ENCODE results near the gene ARL13B. TPM values are rescaled to one million over a fixed set of nuclear protein-coding genes. Genes with fewer than 3 reads are reported as not detected.

ARL13B gene
- total and polyA plus RNA-seq, 2 of the 8 experiments (the other 6 are each of a cell fraction or from before 2014, with no cell fraction given), result 1.5 to 12.7 TPM

DNA sequence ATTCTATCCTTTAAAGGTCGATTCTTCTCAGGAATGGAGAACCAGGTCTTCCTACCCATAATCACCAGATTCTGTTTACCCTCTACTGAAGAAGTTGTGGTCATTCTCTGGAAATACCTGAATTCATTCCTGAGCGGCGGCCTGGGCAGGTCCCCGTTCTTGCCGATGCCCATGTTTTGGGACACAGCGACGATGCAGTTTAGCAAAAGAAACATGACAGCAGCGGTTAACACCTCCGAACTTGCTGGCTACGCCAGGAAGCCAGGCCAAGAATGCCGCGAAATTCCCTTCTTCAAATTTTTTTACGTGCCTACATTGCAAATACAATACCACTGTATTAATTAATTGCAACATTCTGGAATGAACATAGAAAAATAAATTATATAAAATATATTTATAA is 81.3 kb downstream of the ARL13B start (continued):
- TF ChIP-seq, protein P1, sequence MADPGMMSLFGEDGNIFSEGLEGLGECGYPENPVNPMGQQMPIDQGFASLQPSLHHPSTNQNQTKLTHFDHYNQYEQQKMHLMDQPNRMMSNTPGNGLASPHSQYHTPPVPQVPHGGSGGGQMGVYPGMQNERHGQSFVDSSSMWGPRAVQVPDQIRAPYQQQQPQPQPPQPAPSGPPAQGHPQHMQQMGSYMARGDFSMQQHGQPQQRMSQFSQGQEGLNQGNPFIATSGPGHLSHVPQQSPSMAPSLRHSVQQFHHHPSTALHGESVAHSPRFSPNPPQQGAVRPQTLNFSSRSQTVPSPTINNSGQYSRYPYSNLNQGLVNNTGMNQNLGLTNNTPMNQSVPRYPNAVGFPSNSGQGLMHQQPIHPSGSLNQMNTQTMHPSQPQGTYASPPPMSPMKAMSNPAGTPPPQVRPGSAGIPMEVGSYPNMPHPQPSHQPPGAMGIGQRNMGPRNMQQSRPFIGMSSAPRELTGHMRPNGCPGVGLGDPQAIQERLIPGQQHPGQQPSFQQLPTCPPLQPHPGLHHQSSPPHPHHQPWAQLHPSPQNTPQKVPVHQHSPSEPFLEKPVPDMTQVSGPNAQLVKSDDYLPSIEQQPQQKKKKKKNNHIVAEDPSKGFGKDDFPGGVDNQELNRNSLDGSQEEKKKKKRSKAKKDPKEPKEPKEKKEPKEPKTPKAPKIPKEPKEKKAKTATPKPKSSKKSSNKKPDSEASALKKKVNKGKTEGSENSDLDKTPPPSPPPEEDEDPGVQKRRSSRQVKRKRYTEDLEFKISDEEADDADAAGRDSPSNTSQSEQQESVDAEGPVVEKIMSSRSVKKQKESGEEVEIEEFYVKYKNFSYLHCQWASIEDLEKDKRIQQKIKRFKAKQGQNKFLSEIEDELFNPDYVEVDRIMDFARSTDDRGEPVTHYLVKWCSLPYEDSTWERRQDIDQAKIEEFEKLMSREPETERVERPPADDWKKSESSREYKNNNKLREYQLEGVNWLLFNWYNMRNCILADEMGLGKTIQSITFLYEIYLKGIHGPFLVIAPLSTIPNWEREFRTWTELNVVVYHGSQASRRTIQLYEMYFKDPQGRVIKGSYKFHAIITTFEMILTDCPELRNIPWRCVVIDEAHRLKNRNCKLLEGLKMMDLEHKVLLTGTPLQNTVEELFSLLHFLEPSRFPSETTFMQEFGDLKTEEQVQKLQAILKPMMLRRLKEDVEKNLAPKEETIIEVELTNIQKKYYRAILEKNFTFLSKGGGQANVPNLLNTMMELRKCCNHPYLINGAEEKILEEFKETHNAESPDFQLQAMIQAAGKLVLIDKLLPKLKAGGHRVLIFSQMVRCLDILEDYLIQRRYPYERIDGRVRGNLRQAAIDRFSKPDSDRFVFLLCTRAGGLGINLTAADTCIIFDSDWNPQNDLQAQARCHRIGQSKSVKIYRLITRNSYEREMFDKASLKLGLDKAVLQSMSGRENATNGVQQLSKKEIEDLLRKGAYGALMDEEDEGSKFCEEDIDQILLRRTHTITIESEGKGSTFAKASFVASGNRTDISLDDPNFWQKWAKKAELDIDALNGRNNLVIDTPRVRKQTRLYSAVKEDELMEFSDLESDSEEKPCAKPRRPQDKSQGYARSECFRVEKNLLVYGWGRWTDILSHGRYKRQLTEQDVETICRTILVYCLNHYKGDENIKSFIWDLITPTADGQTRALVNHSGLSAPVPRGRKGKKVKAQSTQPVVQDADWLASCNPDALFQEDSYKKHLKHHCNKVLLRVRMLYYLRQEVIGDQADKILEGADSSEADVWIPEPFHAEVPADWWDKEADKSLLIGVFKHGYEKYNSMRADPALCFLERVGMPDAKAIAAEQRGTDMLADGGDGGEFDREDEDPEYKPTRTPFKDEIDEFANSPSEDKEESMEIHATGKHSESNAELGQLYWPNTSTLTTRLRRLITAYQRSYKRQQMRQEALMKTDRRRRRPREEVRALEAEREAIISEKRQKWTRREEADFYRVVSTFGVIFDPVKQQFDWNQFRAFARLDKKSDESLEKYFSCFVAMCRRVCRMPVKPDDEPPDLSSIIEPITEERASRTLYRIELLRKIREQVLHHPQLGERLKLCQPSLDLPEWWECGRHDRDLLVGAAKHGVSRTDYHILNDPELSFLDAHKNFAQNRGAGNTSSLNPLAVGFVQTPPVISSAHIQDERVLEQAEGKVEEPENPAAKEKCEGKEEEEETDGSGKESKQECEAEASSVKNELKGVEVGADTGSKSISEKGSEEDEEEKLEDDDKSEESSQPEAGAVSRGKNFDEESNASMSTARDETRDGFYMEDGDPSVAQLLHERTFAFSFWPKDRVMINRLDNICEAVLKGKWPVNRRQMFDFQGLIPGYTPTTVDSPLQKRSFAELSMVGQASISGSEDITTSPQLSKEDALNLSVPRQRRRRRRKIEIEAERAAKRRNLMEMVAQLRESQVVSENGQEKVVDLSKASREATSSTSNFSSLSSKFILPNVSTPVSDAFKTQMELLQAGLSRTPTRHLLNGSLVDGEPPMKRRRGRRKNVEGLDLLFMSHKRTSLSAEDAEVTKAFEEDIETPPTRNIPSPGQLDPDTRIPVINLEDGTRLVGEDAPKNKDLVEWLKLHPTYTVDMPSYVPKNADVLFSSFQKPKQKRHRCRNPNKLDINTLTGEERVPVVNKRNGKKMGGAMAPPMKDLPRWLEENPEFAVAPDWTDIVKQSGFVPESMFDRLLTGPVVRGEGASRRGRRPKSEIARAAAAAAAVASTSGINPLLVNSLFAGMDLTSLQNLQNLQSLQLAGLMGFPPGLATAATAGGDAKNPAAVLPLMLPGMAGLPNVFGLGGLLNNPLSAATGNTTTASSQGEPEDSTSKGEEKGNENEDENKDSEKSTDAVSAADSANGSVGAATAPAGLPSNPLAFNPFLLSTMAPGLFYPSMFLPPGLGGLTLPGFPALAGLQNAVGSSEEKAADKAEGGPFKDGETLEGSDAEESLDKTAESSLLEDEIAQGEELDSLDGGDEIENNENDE (IDR thresholded peaks at IDR 0.05; ENCODE audit: insufficient replicate concordance, low read length), result no peak
- TF ChIP-seq TAF7 (optimal IDR thresholded peaks at IDR 0.05; ENCODE audit: borderline replicate concordance, low read depth, low read length) (no peak), NRF1 (IDR thresholded peaks at IDR 0.05; ENCODE audit: low read depth, low read length) (no peak), CBX8 (IDR thresholded peaks at IDR 0.05; ENCODE audit: borderline replicate concordance, low read depth, low read length) (no peak), CTBP2 (IDR thresholded peaks at IDR 0.05; ENCODE audit: borderline replicate concordance, insufficient read depth, insufficient read length, low read length) (no peak)
- TF ChIP-seq, protein P2, sequence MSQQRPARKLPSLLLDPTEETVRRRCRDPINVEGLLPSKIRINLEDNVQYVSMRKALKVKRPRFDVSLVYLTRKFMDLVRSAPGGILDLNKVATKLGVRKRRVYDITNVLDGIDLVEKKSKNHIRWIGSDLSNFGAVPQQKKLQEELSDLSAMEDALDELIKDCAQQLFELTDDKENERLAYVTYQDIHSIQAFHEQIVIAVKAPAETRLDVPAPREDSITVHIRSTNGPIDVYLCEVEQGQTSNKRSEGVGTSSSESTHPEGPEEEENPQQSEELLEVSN (IDR thresholded peaks at IDR 0.05), result no peak
- TF ChIP-seq, protein P3, sequence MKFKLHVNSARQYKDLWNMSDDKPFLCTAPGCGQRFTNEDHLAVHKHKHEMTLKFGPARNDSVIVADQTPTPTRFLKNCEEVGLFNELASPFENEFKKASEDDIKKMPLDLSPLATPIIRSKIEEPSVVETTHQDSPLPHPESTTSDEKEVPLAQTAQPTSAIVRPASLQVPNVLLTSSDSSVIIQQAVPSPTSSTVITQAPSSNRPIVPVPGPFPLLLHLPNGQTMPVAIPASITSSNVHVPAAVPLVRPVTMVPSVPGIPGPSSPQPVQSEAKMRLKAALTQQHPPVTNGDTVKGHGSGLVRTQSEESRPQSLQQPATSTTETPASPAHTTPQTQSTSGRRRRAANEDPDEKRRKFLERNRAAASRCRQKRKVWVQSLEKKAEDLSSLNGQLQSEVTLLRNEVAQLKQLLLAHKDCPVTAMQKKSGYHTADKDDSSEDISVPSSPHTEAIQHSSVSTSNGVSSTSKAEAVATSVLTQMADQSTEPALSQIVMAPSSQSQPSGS (IDR thresholded peaks at IDR 0.05; ENCODE audit: low read length), result no peak
